SU-DHL-6 (cell line): ENCODE results near the gene SUMF1.

Source experiments
- H2AFZ ChIP-seq: fragments of 200-600 bp; sonication (generic); 2 replicates; pipeline ENCODE4 v1.6.1; 2014; ENCODE audit warnings: low read depth, mild to moderate bottlenecking, moderate library complexity, mixed read lengths, antibody characterized with exemption, low read length; ENCODE audit not compliant: severe bottlenecking
- H3F3A ChIP-seq: fragments of 200-600 bp; shearing (Covaris generic); 2 replicates; pipeline ENCODE4 v1.6.0; 2016; ENCODE audit warnings: antibody characterized with exemption, mild to moderate bottlenecking; ENCODE audit not compliant: insufficient read depth
- H3K27ac ChIP-seq: fragments of 200-600 bp; sonication (generic); 2 replicates; pipeline ENCODE4 v1.5.1; 2016; ENCODE audit warnings: low read depth, mild to moderate bottlenecking, low read length, moderate library complexity, mixed read lengths
- H3K27me3 ChIP-seq: fragments of 200-600 bp; sonication (generic), shearing (Covaris generic); 2 replicates; pipeline ENCODE4 v1.6.0; 2014; ENCODE audit warnings: mild to moderate bottlenecking, low read length
- H3K36me3 ChIP-seq: fragments of 200-600 bp; sonication (generic); 2 replicates; pipeline ENCODE4 v1.6.1; 2014; ENCODE audit warnings: mild to moderate bottlenecking, low read length, mixed read lengths
- H3K4me2 ChIP-seq: fragments of 300-600, 200-600 bp; shearing (Covaris generic), sonication (generic); 2 replicates; pipeline ENCODE4 v1.6.0; 2014; ENCODE audit warnings: low read length, low read depth, mild to moderate bottlenecking; ENCODE audit not compliant: poor library complexity, severe bottlenecking
- H3K4me3 ChIP-seq: fragments of 200-600 bp; sonication (generic); 2 replicates; pipeline ENCODE4 v1.5.1; 2014; ENCODE audit warnings: antibody characterized with exemption, low read length, mild to moderate bottlenecking, mixed read lengths; ENCODE audit not compliant: insufficient read depth, poor library complexity, severe bottlenecking
- H3K79me2 ChIP-seq: fragments of 200-600 bp; sonication (generic); 2 replicates; pipeline ENCODE4 v1.6.1; 2014; ENCODE audit warnings: mild to moderate bottlenecking, low read length, moderate library complexity; ENCODE audit not compliant: insufficient read depth
- H3K9ac ChIP-seq: fragments of 200-600 bp; sonication (generic); 2 replicates; pipeline ENCODE4 v1.7.0; 2014; ENCODE audit warnings: mild to moderate bottlenecking, low read length
- H3K9me2 ChIP-seq: fragments of 200-600 bp; sonication (generic); replicated peaks from 2 replicates; pipeline ENCODE4 v1.6.1; 2014; ENCODE audit warnings: low read length; ENCODE audit not compliant: insufficient read depth
- H3K9me3 ChIP-seq: fragments of 200-600 bp; sonication (generic); 2 replicates; pipeline ENCODE4 v1.6.1; 2014; ENCODE audit warnings: low read length, mixed read lengths; ENCODE audit not compliant: insufficient read depth
- H4K20me1 ChIP-seq: fragments of 200-600 bp; sonication (generic); 2 replicates; pipeline ENCODE4 v1.6.1; 2014; ENCODE audit warnings: low read depth, mild to moderate bottlenecking, antibody characterized with exemption, low read length, moderate library complexity, mixed read lengths
- CTCF ChIP-seq: fragments of 200-600 bp; sonication (generic); IDR thresholded peaks from one replicate; pipeline ENCODE4 v1.5.1; 2017; ENCODE audit warnings: antibody characterized with exemption, mild to moderate bottlenecking, low read length, moderate library complexity; ENCODE audit not compliant: insufficient read depth, poor library complexity, severe bottlenecking
- EZH2phosphoT487 ChIP-seq: fragments of 200-600 bp; sonication (generic), shearing (Covaris generic); conservative IDR thresholded peaks from 2 replicates; pipeline ENCODE4 v1.6.1; 2018; ENCODE audit warnings: mild to moderate bottlenecking, antibody characterized with exemption, low read length, moderate library complexity, mixed read lengths

Gene SUMF1

GRCh38 chr3:4311496-4311895 lies 155.6 kb downstream of the SUMF1 start:
- H3K36me3 ChIP-seq: 0 out of 2 replicates have a peak, but pooled peaks cover 3% of the 10 kb centered on the region
- no peaks in the 10 kb centered on the region for H4K20me1 ChIP-seq
- no peaks in the 10 kb centered on the region for H3K27me3 ChIP-seq

More at GRCh38 chr3:4311496-4311895, 155.6 kb downstream of the SUMF1 start:
- Histone ChIP-seq H3K9me2 (no peaks in the 10 kb centered on the region), H3K4me2 (no peak overlapping the region), H3F3A (no peaks in the 10 kb centered on the region; the same call in 1 of the 2 replicates), H3K27ac (no peak overlapping the region), H3K9ac (no peak overlapping the region), H3K9me3 (no peaks in the 10 kb centered on the region), H2AFZ (no peak overlapping the region), H3K4me3 (no peak overlapping the region), H3K79me2 (peaks cover 11% of the 10 kb centered on the region; the same call in 1 of the 2 replicates)
- TF ChIP-seq CTCF: no peak
- no peak for TF ChIP-seq EZH2phosphoT487
